Calu3 (cell line): ENCODE measurements around the gene GMDS. TPM values are rescaled to one million over a fixed set of nuclear protein-coding genes. Genes with fewer than 3 reads are reported as not detected.

Experiments used
- BruUV-seq: library from RNA; stranded (reverse); fragments of 400-500 nt; replicated peaks from 2 replicates; lab custom pipeline; 2021; lab: Mats Ljungman, UMichigan
- CTCF ChIA-PET: fragments of 300-600 bp; sonication (Branson Sonifier 250); formaldehyde crosslinking; loops from one replicate; lab custom pipeline; 2022; ENCODE audit warnings: antibody characterized with exemption; lab: Charles Lee
- DNase-seq: peaks from one replicate; pipeline ENCODE4 v3.0.0; 2022
- H3K27ac Mint-ChIP-seq: one replicate; pipeline ENCODE4 v1.8.0; 2022; ENCODE audit warnings: mixed read lengths; ENCODE audit not compliant: unreplicated experiment
- H3K27me3 Mint-ChIP-seq: one replicate; pipeline ENCODE4 v1.8.0; 2022; ENCODE audit warnings: mixed read lengths; ENCODE audit not compliant: unreplicated experiment
- H3K36me3 Mint-ChIP-seq: one replicate; pipeline ENCODE4 v1.8.0; 2022; ENCODE audit warnings: mild to moderate bottlenecking, moderate library complexity, mixed read lengths; ENCODE audit not compliant: insufficient read depth, unreplicated experiment
- H3K4me1 Mint-ChIP-seq: one replicate; pipeline ENCODE4 v1.8.0; 2022; ENCODE audit warnings: mild to moderate bottlenecking, low read depth, mixed read lengths; ENCODE audit not compliant: unreplicated experiment
- H3K4me3 Mint-ChIP-seq: one replicate; pipeline ENCODE4 v1.8.0; 2022; ENCODE audit warnings: mild to moderate bottlenecking, low read depth, moderate library complexity, mixed read lengths; ENCODE audit not compliant: unreplicated experiment
- H3K9me3 Mint-ChIP-seq: one replicate; pipeline ENCODE4 v1.8.0; 2022; ENCODE audit warnings: low read depth, mixed read lengths; ENCODE audit not compliant: unreplicated experiment
- intact Hi-C: fragments of 100-400 bp; cut with micrococcal nuclease; formaldehyde crosslinking; loops from one replicate; pipeline ENCODE4 v1.10.0; 2022; ENCODE audit not compliant: unreplicated experiment
- total RNA-seq: library from RNA; stranded (reverse); gene quantifications from 2 replicates; pipeline ENCODE4 v1.2.3, GENCODE V29; 2022
- TF ChIP-seq, protein P1 (sequence below): fragments of 200-600 bp; IDR thresholded peaks from one replicate; pipeline ENCODE4 v1.8.0; 2022; ENCODE audit warnings: antibody characterized with exemption; ENCODE audit not compliant: unreplicated experiment

Gene GMDS
- total RNA-seq, 1 experiment from 2014 or later, result 58.2 TPM

DNA sequence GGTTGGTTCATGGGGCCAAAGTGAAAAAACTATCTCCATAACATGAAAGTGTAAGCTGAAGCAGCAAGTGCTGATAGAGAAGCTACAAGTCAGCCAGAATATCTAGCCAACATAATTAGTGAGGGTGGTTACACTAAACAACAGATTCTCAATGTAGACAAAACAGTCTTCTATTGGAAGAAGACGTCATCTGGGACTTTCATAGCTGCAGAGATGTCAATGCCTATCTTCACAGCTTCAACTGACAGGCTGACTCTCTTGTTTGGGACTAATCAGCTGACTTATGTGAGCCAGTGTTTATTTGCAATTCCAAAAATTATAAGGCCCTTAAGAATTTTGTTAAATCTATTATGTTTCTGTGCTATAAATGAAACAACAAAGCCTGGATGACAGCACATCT lies 63.2 kb downstream of the GMDS start:
- CTCF ChIA-PET, result no interaction called here
- Mint-ChIP-seq H3K27me3 (no peaks in the 10 kb centered on the region), H3K36me3 (peaks cover 5% of the 10 kb centered on the region), H3K27ac (no peak overlapping the region), H3K9me3 (no peaks in the 10 kb centered on the region), H3K4me3 (no peak overlapping the region), H3K4me1 (peaks cover 15% of the 10 kb centered on the region)
- no TSS peak for BruUV-seq
- no peak for DNase-seq
- intact Hi-C loops, result no loop called here
- TF ChIP-seq, protein P1, sequence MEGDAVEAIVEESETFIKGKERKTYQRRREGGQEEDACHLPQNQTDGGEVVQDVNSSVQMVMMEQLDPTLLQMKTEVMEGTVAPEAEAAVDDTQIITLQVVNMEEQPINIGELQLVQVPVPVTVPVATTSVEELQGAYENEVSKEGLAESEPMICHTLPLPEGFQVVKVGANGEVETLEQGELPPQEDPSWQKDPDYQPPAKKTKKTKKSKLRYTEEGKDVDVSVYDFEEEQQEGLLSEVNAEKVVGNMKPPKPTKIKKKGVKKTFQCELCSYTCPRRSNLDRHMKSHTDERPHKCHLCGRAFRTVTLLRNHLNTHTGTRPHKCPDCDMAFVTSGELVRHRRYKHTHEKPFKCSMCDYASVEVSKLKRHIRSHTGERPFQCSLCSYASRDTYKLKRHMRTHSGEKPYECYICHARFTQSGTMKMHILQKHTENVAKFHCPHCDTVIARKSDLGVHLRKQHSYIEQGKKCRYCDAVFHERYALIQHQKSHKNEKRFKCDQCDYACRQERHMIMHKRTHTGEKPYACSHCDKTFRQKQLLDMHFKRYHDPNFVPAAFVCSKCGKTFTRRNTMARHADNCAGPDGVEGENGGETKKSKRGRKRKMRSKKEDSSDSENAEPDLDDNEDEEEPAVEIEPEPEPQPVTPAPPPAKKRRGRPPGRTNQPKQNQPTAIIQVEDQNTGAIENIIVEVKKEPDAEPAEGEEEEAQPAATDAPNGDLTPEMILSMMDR, result no peak

DNA sequence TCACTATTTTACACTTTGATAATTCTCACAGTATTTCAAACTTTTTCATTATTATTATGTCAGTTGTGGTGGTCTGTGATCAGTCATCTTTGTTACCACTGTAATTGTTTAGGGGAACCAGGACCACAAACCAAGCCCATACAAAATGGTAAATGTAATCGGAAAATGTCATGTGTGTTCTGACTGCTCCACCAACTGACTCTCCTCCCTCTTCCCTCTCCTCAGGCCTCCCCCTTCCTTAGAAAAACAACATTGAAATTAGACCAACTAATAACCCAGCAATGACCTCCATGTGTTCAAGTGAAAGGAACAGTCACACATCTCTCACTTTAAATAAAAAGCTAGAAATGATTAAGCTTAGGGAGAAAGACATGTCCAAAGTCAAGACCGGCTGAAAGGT lies 63.8 kb downstream of the GMDS start:
- Mint-ChIP-seq H3K9me3 (no peaks in the 10 kb centered on the region), H3K27ac (no peak overlapping the region), H3K27me3 (no peaks in the 10 kb centered on the region), H3K4me3 (no peak overlapping the region), H3K4me1 (peaks cover 15% of the 10 kb centered on the region), H3K36me3 (peaks cover 5% of the 10 kb centered on the region)
- BruUV-seq, result no TSS peak
- intact Hi-C loops, result no loop called here
- DNase-seq, result no peak
- TF ChIP-seq, protein P1, result no peak
- CTCF ChIA-PET, result no interaction called here

DNA sequence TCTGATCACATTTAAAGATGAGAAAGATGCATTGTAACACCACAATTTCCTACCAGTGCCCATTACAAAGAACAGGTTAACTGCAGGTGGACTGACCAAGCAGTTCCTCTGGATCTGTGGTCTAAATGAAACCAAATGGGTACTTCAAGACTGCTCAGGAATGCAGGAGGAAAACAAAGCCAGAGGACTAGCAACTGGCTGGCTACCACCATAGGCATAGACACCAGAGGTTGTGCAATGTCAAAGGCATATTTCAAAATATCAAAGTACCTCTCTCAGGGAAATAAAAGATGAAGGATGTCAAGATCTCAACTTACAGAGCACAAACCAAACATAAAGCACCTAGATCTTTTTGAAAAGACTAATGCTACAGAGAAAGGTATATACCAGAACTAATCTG lies 65.5 kb downstream of the GMDS start:
- Mint-ChIP-seq H3K9me3 (no peaks in the 10 kb centered on the region), H3K36me3 (peaks cover 5% of the 10 kb centered on the region), H3K27ac (no peak overlapping the region), H3K4me1 (peaks cover 15% of the 10 kb centered on the region), H3K27me3 (no peaks in the 10 kb centered on the region), H3K4me3 (no peak overlapping the region)
- TF ChIP-seq, protein P1, result no peak
- BruUV-seq, result no TSS peak
- intact Hi-C loops, result no loop called here
- CTCF ChIA-PET, result no interaction called here
- no peak for DNase-seq

DNA sequence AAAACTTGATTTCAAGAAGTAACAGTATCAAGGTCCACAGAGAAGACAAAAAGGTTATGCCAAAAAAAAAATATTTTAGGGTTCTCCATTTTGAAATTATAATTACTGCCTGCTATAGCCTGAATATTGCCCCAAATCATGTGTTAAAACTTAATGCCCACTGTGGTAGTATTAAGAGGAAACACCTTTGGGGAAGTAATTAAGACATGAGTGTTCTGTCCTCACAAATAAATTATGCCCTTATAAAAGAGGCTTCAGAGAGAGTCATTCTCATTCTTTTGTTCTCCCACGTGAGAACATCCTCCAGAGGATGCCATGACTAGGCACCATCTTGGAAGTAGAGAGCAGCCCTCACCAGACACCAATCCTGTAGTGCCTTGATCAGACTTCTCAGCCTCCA lies 66.2 kb downstream of the GMDS start:
- BruUV-seq, result no TSS peak
- CTCF ChIA-PET, result no interaction called here
- no peak overlapping the region for H3K27ac Mint-ChIP-seq
- H3K9me3 Mint-ChIP-seq, result no peaks in the 10 kb centered on the region
- no peak overlapping the region for H3K4me3 Mint-ChIP-seq
- TF ChIP-seq, protein P1, result no peak
- peaks cover 12% of the 10 kb centered on the region for H3K4me1 Mint-ChIP-seq
- intact Hi-C loops, result no loop called here
- no peak for DNase-seq
- peaks cover 5% of the 10 kb centered on the region for H3K36me3 Mint-ChIP-seq
- H3K27me3 Mint-ChIP-seq, result no peaks in the 10 kb centered on the region
